Karpas-422 (cell line): ENCODE results near the gene EPS8. TPM values are rescaled to one million over a fixed set of nuclear protein-coding genes. Genes with fewer than 3 reads are reported as not detected.

ENCODE experiments used
- DNase-seq: peaks from one replicate; pipeline ENCODE4 v3.0.0-alpha.2; 2015
- H2AFZ ChIP-seq: fragments of 200-600 bp; sonication (generic); 2 replicates; pipeline ENCODE4 v1.6.1; 2014; ENCODE audit warnings: antibody characterized with exemption, low read length, mixed read lengths
- H3K27ac ChIP-seq: fragments of 200-600 bp; sonication (generic); 2 replicates; pipeline ENCODE4 v1.5.1; 2014; ENCODE audit warnings: mild to moderate bottlenecking, low read length, moderate library complexity
- H3K27me3 ChIP-seq: fragments of 200-600 bp; sonication (generic); 2 replicates; pipeline ENCODE4 v1.6.1; 2014; ENCODE audit warnings: low read length, mixed read lengths
- H3K36me3 ChIP-seq: fragments of 200-600 bp; sonication (generic); 2 replicates; pipeline ENCODE4 v1.6.1; 2014; ENCODE audit warnings: low read length, mixed read lengths; ENCODE audit not compliant: insufficient read depth
- H3K4me1 ChIP-seq: fragments of 200-600 bp; sonication (generic); 2 replicates; pipeline ENCODE4 v1.6.1; 2014; ENCODE audit warnings: mild to moderate bottlenecking, low read length, mixed read lengths
- H3K4me2 ChIP-seq: fragments of 200-600 bp; sonication (generic); 2 replicates; pipeline ENCODE4 v1.6.1; 2014; ENCODE audit warnings: low read length, low read depth, mild to moderate bottlenecking; ENCODE audit not compliant: poor library complexity, severe bottlenecking
- H3K4me3 ChIP-seq: fragments of 200-600 bp; sonication (generic); 2 replicates; pipeline ENCODE4 v1.5.1; 2014; ENCODE audit warnings: mild to moderate bottlenecking, antibody characterized with exemption, low read length, mixed read lengths
- H3K79me2 ChIP-seq: fragments of 200-600 bp; sonication (generic); 2 replicates; pipeline ENCODE4 v1.6.1; 2014; ENCODE audit warnings: mild to moderate bottlenecking, low read length, mixed read lengths
- H3K9ac ChIP-seq: fragments of 200-600 bp; sonication (generic); 2 replicates; pipeline ENCODE4 v1.6.0; 2014; ENCODE audit warnings: low read length
- H3K9me2 ChIP-seq: fragments of 200-600 bp; sonication (generic), shearing (Covaris generic); replicated peaks from 2 replicates; pipeline ENCODE4 v1.6.0; 2014; ENCODE audit warnings: mild to moderate bottlenecking, low read length, moderate library complexity; ENCODE audit not compliant: insufficient read depth
- H3K9me3 ChIP-seq: fragments of 300-700, 200-600 bp; sonication (generic); 2 replicates; pipeline ENCODE4 v1.6.1; 2014; ENCODE audit warnings: low read length, mixed read lengths
- H4K20me1 ChIP-seq: fragments of 200-600 bp; sonication (generic); 2 replicates; pipeline ENCODE4 v1.6.1; 2014; ENCODE audit warnings: mild to moderate bottlenecking, antibody characterized with exemption, low read length, low read depth; ENCODE audit not compliant: insufficient read depth
- total RNA-seq: library from RNA; depleted of rRNA; stranded (reverse); fragments of >200 nt; shearing (Covaris generic); gene quantifications from 2 replicates; pipeline ENCODE4 v1.2.3, GENCODE V29; 2014; ENCODE audit warnings: low replicate concordance

EPS8 gene
- total RNA-seq, 1 experiment from 2014 or later = not detected

- peaks cover 7% of the 10 kb centered on the region for H3K4me1 ChIP-seq
- no peaks in the 10 kb centered on the region for H3K9me3 ChIP-seq
- no peaks in the 10 kb centered on the region for H4K20me1 ChIP-seq
- no peaks in the 10 kb centered on the region for H3K9me2 ChIP-seq
- no peaks in the 10 kb centered on the region for H3K36me3 ChIP-seq
- DNase-seq = no peak
- H3K79me2 ChIP-seq = no peaks in the 10 kb centered on the region
- no peak overlapping the region for H3K9ac ChIP-seq
- peak overlapping the region; percentile 52 for H3K4me2 ChIP-seq
- no peaks in the 10 kb centered on the region for H3K27me3 ChIP-seq
- no peak overlapping the region for H3K27ac ChIP-seq
- H3K4me3 ChIP-seq = peak overlapping the region; percentile 45; the same call in 1 of the 2 replicates
- no peak overlapping the region for H2AFZ ChIP-seq
Measured at GRCh38 chr12:15788233-15789219, 662 bp downstream of the EPS8 start.

DNA sequence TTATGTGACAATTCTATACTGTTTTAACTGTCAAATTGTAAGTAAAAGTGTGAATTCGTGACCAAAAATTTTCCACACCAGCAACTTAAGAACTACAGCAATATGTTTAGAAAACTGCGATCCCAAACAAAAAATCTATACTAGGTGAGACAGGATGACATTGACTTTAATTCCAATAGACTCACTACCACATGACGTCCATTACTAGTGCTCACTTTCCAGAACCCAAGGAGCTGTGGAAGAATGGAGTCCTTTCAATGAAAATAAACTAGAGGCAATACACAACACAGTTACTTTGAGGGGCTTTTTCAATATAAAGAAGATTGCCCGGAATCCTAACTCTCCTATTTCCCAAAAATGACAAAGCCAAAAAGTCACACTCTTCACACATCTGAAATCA, 1.4 kb downstream of the EPS8 start:
- no peak overlapping the region for H3K9ac ChIP-seq
- no peak overlapping the region for H3K4me3 ChIP-seq
- H3K27me3 ChIP-seq = no peaks in the 10 kb centered on the region
- no peak overlapping the region for H2AFZ ChIP-seq
- no peaks in the 10 kb centered on the region for H3K9me3 ChIP-seq
- H3K79me2 ChIP-seq = no peaks in the 10 kb centered on the region
- no peak overlapping the region for H3K4me2 ChIP-seq
- peaks cover 7% of the 10 kb centered on the region for H3K4me1 ChIP-seq
- no peaks in the 10 kb centered on the region for H4K20me1 ChIP-seq
- H3K9me2 ChIP-seq = no peaks in the 10 kb centered on the region
- no peaks in the 10 kb centered on the region for H3K36me3 ChIP-seq
- DNase-seq = no peak
- H3K27ac ChIP-seq = no peak overlapping the region

DNA sequence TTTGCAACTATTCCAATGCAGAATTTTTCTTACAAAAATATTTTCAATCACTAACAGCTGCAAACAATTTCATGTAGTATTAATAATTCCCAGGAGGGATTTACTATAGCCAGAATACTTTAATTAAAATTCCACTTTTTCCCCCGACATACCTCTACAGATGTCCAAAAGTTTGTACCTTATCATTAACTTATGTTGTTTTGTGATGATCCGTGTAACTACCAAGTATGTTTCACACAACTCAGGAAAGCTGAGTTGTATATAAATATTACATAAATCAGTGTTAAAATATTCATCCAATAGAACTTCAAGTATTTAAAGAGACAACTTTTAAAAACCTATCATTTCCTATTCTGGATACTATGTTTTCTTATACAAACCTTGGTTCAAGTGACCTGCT, 2.4 kb downstream of the EPS8 start:
- Histone ChIP-seq H3K27me3 (no peaks in the 10 kb centered on the region), H3K27ac (no peak overlapping the region), H3K36me3 (no peaks in the 10 kb centered on the region), H4K20me1 (no peaks in the 10 kb centered on the region), H3K9me3 (no peaks in the 10 kb centered on the region), H3K9ac (no peak overlapping the region), H2AFZ (no peak overlapping the region), H3K4me2 (no peak overlapping the region), H3K4me3 (no peak overlapping the region), H3K4me1 (peaks cover 7% of the 10 kb centered on the region), H3K9me2 (no peaks in the 10 kb centered on the region), H3K79me2 (no peaks in the 10 kb centered on the region)
- no peak for DNase-seq

DNA sequence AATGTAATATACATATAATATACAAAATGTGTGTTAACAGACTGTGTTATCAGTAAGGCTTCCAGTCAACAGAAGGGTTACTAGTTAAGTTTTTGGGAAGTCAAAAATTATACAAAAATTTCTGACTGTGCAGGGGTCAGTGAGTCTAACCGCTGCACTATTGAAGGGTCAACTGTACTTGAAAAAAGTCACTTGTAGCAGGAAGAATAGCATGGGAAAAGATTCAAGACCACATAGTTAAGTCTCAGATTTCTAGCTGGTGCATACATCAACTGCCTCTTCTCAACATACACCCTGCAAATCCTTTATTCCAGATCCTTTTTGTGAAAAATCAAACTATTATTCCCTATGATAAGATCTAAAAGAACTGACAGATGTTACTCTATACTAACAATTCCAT, 5.9 kb downstream of the EPS8 start:
- no peak overlapping the region for H3K9ac ChIP-seq
- H3K79me2 ChIP-seq = no peaks in the 10 kb centered on the region
- H3K4me3 ChIP-seq = no peak overlapping the region
- H3K9me3 ChIP-seq = no peaks in the 10 kb centered on the region
- H3K4me1 ChIP-seq = peaks cover 1% of the 10 kb centered on the region
- no peaks in the 10 kb centered on the region for H4K20me1 ChIP-seq
- H3K9me2 ChIP-seq = no peaks in the 10 kb centered on the region
- H3K36me3 ChIP-seq = no peaks in the 10 kb centered on the region
- DNase-seq = no peak
- no peaks in the 10 kb centered on the region for H3K27me3 ChIP-seq
- no peak overlapping the region for H2AFZ ChIP-seq
- no peak overlapping the region for H3K27ac ChIP-seq
- no peak overlapping the region for H3K4me2 ChIP-seq

DNA sequence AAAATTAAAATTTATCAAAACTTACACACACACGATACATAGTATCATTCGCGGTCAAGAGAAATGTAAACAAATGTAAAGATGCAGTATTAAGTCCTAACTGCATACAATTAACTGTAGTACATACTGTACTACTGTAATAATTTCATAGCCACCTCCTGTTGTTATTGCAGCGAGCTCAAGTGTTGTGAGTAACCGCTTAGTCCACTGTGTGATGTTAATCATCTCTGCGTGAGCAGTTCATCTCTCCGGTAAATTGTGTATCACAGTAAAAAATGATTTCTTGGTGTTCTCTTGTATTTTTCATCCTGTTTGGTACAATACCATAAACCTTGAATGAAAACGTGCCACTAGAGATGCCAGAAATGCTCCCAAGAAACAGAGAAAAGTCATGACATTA, 6.5 kb downstream of the EPS8 start:
- Histone ChIP-seq H3K9me2 (no peaks in the 10 kb centered on the region), H3K27me3 (no peaks in the 10 kb centered on the region), H3K9ac (no peak overlapping the region), H3K9me3 (no peaks in the 10 kb centered on the region), H3K4me3 (no peak overlapping the region), H3K4me2 (no peak overlapping the region), H3K27ac (no peak overlapping the region), H4K20me1 (no peaks in the 10 kb centered on the region), H3K79me2 (no peaks in the 10 kb centered on the region), H3K36me3 (no peaks in the 10 kb centered on the region), H2AFZ (no peak overlapping the region), H3K4me1 (no peaks in the 10 kb centered on the region)
- DNase-seq = no peak

GRCh38 chr12:15779925-15780324, 9.3 kb downstream of the EPS8 start:
- Histone ChIP-seq H3K27ac (no peak overlapping the region), H2AFZ (no peak overlapping the region), H3K36me3 (no peaks in the 10 kb centered on the region), H3K27me3 (no peaks in the 10 kb centered on the region), H3K79me2 (no peaks in the 10 kb centered on the region), H3K9me2 (no peaks in the 10 kb centered on the region), H3K9ac (no peak overlapping the region), H3K4me1 (no peaks in the 10 kb centered on the region), H3K4me2 (no peak overlapping the region), H3K4me3 (no peak overlapping the region), H3K9me3 (no peaks in the 10 kb centered on the region), H4K20me1 (no peaks in the 10 kb centered on the region)
- no peak for DNase-seq

DNA sequence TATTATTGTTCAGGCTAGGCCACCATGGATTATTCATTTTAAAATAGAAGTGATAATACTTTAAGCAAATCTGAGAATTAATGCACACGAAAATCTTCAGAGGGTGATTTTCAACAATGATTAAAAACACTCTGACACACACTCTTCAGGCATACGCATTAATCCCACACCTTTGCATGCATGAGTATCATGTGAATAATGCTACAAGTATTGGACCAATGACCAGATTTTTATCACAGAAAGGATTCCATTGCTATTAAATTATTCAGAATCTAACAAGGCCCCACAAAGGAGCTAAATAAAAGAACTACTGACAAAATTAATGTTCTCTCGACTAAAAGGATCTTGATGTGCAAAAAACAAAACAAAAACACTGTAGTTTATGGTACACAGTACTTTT, 11.1 kb downstream of the EPS8 start:
- Histone ChIP-seq H3K9me3 (no peaks in the 10 kb centered on the region), H3K36me3 (no peaks in the 10 kb centered on the region), H2AFZ (no peak overlapping the region), H3K4me3 (no peak overlapping the region), H3K27ac (no peak overlapping the region), H3K27me3 (no peaks in the 10 kb centered on the region), H3K79me2 (no peaks in the 10 kb centered on the region), H3K9ac (no peak overlapping the region), H4K20me1 (no peaks in the 10 kb centered on the region), H3K4me1 (no peaks in the 10 kb centered on the region), H3K4me2 (no peak overlapping the region), H3K9me2 (no peaks in the 10 kb centered on the region)
- DNase-seq = no peak

- Histone ChIP-seq H3K36me3 (no peaks in the 10 kb centered on the region), H2AFZ (no peak overlapping the region), H3K9ac (no peak overlapping the region), H4K20me1 (no peaks in the 10 kb centered on the region), H3K4me1 (no peaks in the 10 kb centered on the region), H3K9me3 (no peaks in the 10 kb centered on the region), H3K9me2 (no peaks in the 10 kb centered on the region), H3K27ac (no peak overlapping the region), H3K4me3 (no peak overlapping the region), H3K79me2 (no peaks in the 10 kb centered on the region), H3K27me3 (no peaks in the 10 kb centered on the region), H3K4me2 (no peak overlapping the region)
- DNase-seq = no peak
Measured at GRCh38 chr12:15777355-15778012, 11.7 kb downstream of the EPS8 start.
